ENCODE measurements around the gene WDR62.

DNA sequence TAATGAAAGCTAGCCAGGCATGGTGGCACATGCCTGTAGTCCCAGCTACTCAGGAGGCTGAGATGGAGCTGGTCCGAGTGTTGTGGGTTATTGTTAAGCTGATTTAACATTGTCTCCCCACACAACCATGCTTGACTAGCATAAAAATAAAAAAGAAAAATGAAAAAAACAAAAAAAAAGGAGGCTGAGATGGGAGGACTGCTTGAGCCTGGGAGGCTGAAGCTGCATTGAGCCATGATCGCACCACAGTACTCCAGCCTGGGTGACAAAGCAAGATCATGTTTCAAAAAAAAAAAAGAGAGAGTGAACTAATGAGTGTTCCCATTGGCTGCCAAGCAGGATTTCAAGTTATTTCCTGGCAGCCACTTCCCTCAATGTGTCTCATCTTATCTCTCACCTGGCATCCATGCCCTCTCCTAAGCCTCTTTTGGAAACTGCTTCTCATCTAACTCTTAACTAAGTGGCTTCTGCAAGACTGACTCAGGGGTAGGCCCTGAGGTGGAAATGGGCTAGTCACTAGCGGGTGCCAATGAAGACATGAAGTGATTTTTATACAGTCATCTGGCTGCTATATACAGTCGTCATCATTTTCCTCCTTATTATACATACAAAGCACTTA, 5.5 kb upstream of the WDR62 start:
- TF ChIP-seq, protein P1, sequence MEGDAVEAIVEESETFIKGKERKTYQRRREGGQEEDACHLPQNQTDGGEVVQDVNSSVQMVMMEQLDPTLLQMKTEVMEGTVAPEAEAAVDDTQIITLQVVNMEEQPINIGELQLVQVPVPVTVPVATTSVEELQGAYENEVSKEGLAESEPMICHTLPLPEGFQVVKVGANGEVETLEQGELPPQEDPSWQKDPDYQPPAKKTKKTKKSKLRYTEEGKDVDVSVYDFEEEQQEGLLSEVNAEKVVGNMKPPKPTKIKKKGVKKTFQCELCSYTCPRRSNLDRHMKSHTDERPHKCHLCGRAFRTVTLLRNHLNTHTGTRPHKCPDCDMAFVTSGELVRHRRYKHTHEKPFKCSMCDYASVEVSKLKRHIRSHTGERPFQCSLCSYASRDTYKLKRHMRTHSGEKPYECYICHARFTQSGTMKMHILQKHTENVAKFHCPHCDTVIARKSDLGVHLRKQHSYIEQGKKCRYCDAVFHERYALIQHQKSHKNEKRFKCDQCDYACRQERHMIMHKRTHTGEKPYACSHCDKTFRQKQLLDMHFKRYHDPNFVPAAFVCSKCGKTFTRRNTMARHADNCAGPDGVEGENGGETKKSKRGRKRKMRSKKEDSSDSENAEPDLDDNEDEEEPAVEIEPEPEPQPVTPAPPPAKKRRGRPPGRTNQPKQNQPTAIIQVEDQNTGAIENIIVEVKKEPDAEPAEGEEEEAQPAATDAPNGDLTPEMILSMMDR (conservative IDR thresholded peaks at IDR 0.05; ENCODE audit: low read length): no peak
- no peak for TF ChIP-seq EZH2phosphoT487 (IDR thresholded peaks at IDR 0.05; ENCODE audit: borderline replicate concordance, low read depth, low read length)

Data from OCI-LY7 (cell line).